ENCODE data around the gene NUDT2. TPM values are rescaled to one million over a fixed set of nuclear protein-coding genes. Genes with fewer than 3 reads are reported as not detected.

Gene NUDT2
- total and polyA plus RNA-seq, 7 donors, result 14.7 to 31.0 (median 19.6) TPM

DNA sequence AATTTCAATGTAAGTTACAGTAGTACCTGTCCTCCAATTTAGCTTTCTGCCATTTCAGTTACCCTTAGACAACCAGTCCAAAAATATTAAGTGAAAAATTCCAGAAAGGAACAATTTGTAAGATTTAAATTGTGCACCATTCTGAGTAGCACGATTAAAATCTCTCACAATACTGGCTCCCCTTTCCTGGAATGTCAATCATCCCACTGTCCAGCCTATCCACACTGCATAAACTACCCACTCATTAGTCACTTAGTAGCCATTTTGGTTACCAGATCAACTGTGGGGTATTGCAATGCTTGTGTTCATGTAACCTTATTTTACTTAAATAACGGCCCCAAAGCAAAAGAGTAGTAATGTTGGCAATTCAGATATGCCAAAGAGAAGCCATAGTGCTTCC, 11.9 kb upstream of the NUDT2 start:
- H3K27ac ChIP-seq, result no peak overlapping the region
- H3K36me3 ChIP-seq (ENCODE audit: insufficient read depth in 1 of 2, low read depth in 1 of 2), result no peaks in the 10 kb centered on the region
- H3K4me1 ChIP-seq, result no peaks in the 10 kb centered on the region
- DNase-seq, result no peak
- no peaks in the 10 kb centered on the region for H3K27me3 ChIP-seq (ENCODE audit: insufficient read depth in 3 of 3, low read length in 2 of 3)
- no peak overlapping the region for H3K4me3 ChIP-seq
- no peak for ATAC-seq
- no peaks in the 10 kb centered on the region for H3K9me3 ChIP-seq
- TF ChIP-seq, protein P1, sequence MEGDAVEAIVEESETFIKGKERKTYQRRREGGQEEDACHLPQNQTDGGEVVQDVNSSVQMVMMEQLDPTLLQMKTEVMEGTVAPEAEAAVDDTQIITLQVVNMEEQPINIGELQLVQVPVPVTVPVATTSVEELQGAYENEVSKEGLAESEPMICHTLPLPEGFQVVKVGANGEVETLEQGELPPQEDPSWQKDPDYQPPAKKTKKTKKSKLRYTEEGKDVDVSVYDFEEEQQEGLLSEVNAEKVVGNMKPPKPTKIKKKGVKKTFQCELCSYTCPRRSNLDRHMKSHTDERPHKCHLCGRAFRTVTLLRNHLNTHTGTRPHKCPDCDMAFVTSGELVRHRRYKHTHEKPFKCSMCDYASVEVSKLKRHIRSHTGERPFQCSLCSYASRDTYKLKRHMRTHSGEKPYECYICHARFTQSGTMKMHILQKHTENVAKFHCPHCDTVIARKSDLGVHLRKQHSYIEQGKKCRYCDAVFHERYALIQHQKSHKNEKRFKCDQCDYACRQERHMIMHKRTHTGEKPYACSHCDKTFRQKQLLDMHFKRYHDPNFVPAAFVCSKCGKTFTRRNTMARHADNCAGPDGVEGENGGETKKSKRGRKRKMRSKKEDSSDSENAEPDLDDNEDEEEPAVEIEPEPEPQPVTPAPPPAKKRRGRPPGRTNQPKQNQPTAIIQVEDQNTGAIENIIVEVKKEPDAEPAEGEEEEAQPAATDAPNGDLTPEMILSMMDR (IDR thresholded peaks at IDR 0.05), result no peak
- intact Hi-C loops (cut with DNase I), result no loop called here
- 82 to 89% (median 85%) methylated on average over 2 of the region's 2 CpGs for WGBS, 3 donors

DNA sequence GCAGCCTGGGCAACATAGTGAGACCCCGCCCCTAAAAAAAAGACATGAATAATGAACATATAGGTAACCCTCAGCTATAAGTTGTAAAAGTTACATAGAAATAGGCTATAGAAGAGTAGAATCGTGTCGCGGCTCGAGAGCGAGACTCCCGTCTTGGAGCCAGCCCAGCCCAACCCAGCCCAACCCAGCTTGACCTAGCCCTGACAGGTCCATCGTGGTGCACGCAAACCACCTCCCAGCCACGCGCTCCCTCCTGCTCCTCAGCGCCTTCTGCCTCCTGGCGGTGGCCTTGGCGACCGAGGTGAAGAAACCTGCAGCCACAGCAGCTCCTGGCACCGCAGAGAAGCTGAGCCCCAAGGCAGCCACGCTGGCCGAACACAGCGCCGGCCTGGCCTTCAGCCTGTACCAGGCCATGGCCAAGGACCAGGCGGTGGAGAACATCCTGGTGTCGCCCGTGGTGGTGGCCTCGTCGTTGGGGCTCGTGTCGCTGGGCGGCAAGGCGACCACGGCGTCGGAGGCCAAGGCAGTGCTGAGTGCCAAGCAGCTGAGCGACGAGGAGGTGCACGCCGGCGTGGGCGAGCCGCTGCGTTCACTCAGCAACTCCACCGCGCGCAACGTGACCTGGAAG, 11.1 kb upstream of the NUDT2 start:
- H3K27ac ChIP-seq, result no peak overlapping the region
- no peak overlapping the region for H3K4me3 ChIP-seq
- TF ChIP-seq, protein P1 (IDR thresholded peaks at IDR 0.05), result no peak
- intact Hi-C loops (cut with DNase I), result no loop called here
- ATAC-seq (no peak), DNase-seq (no peak)
- 94 to 96% (median 96%) methylated on average over 43 to 44 of the region's 44 CpGs for WGBS, 3 donors
- no peaks in the 10 kb centered on the region for H3K27me3 ChIP-seq (ENCODE audit: insufficient read depth in 3 of 3, low read length in 2 of 3)
- H3K9me3 ChIP-seq, result no peaks in the 10 kb centered on the region
- H3K36me3 ChIP-seq (ENCODE audit: insufficient read depth in 1 of 2, low read depth in 1 of 2), result no peaks in the 10 kb centered on the region
- H3K4me1 ChIP-seq, result peaks cover 7% of the 10 kb centered on the region

DNA sequence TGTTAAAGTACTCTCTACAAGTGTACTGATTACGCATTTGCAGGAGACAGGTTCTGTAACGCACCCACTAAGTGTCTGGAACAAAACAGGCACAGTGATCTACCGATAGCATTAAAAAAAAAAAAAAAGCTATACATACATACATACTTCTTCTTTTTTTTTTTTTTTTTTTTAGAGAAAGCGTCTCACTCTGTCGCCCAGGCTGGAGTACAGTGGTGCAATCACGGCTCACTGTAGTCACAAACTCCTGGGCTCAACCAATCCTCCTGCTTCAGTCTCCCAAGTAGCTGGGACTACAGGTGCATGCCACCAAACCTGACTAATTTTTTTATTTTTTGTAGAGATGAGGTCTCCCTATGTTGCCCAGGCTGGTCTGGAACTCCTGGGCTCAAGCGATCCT, 7.9 kb upstream of the NUDT2 start:
- ATAC-seq, result no peak
- WGBS, 3 donors, result 90 to 95% (median 91%) methylated on average over 7 of the region's 7 CpGs
- TF ChIP-seq, protein P1 (IDR thresholded peaks at IDR 0.05), result no peak
- no peaks in the 10 kb centered on the region for H3K27me3 ChIP-seq (ENCODE audit: insufficient read depth in 3 of 3, low read length in 2 of 3)
- H3K27ac ChIP-seq, result no peak overlapping the region
- H3K36me3 ChIP-seq (ENCODE audit: insufficient read depth in 1 of 2, low read depth in 1 of 2), result no peaks in the 10 kb centered on the region
- no peak for DNase-seq
- intact Hi-C loops (cut with DNase I), result no loop called here
- H3K4me1 ChIP-seq, result peaks cover 15% of the 10 kb centered on the region
- no peaks in the 10 kb centered on the region for H3K9me3 ChIP-seq
- H3K4me3 ChIP-seq, result no peak overlapping the region

DNA sequence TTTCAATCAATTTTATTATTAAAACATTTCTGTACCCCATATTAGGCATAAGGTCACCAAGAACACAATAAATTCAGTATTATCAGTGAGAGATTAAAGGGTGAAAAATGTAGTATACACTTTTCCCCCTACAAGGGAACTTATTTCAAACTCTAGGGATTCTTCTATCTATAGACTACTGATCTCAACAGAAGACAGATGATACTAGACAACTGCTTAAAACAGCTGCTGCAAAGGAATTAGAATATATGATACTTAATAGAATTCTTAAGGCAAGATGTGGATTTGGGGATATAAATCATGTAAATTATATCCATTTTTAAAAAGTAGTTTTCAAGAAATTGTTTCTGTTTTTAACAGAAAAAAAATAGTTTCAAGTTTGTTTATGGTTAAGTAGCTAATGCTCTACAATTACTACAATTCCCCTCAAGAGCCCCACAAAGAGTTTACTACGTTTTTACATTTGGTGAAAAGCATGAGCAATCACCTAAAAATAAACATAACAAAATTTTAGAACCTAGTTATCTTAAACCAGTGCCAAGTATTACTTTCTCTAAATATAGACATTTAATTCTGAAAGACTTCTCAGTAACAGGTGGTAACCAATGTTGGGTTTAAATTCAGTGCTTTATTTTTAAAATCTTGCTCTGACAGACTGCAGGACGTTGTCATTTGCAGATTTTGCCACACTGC, 6.3 kb upstream of the NUDT2 start:
- Histone ChIP-seq H3K27ac (peak overlapping the region; percentile 4), H3K36me3 (ENCODE audit: insufficient read depth in 1 of 2, low read depth in 1 of 2) (no peaks in the 10 kb centered on the region), H3K27me3 (ENCODE audit: insufficient read depth in 3 of 3, low read length in 2 of 3) (no peaks in the 10 kb centered on the region), H3K4me3 (no peak overlapping the region), H3K9me3 (no peaks in the 10 kb centered on the region), H3K4me1 (peaks cover 15% of the 10 kb centered on the region)
- TF ChIP-seq, protein P1 (IDR thresholded peaks at IDR 0.05), result no peak
- ATAC-seq (peak in 2 of 4 donors; percentile 27 to 54), DNase-seq (no peak)
- intact Hi-C loops (cut with DNase I), result no loop called here
- 24 to 26% (median 26%) methylated on average over 2 of the region's 2 CpGs for WGBS, 3 donors

All from psoas muscle (tissue), 8 donors.